HepG2 (cell line): ENCODE results near the gene SLC50A1. TPM values are rescaled to one million over a fixed set of nuclear protein-coding genes. Genes with fewer than 3 reads are reported as not detected.
A peak's percentile ranks its signal among the peaks of the same experiment; 100 is the strongest.

Experiments
- ATF5 ChIP-seq: sonication (generic); formaldehyde crosslinking; IDR thresholded peaks from 2 replicates; pipeline ENCODE4 v1.4.0; 2020; ENCODE audit warnings: mild to moderate bottlenecking, low read depth, missing genetic modification reagents
- DR1 ChIP-seq: sonication (generic); formaldehyde crosslinking; IDR thresholded peaks from 2 replicates; pipeline ENCODE4 v1.8.0; 2021; ENCODE audit warnings: mild to moderate bottlenecking, missing genetic modification reagents, inconsistent platforms
- ELF1 ChIP-seq: sonication (generic); formaldehyde crosslinking; IDR thresholded peaks from 2 replicates; pipeline ENCODE4 v1.4.0; 2020; ENCODE audit warnings: missing genetic modification reagents
- ETV6 ChIP-seq: sonication (generic); formaldehyde crosslinking; conservative IDR thresholded peaks from 2 replicates; pipeline ENCODE4 v1.4.0; 2020; ENCODE audit warnings: missing genetic modification reagents
- GMEB1 ChIP-seq: sonication (generic); formaldehyde crosslinking; IDR thresholded peaks from 2 replicates; pipeline ENCODE4 v1.5.1; 2020; ENCODE audit warnings: missing genetic modification reagents, mild to moderate bottlenecking, borderline replicate concordance
- GTF3A ChIP-seq: sonication (generic); formaldehyde crosslinking; conservative IDR thresholded peaks from 2 replicates; pipeline ENCODE4 v1.4.0; 2020; ENCODE audit warnings: mild to moderate bottlenecking, missing genetic modification reagents
- JUND ChIP-seq: sonication (generic); formaldehyde crosslinking; IDR thresholded peaks from 2 replicates; pipeline ENCODE4 v1.8.0; 2022; ENCODE audit warnings: mild to moderate bottlenecking, missing genetic modification reagents
- KDM1A ChIP-seq: IDR thresholded peaks from 2 replicates; pipeline ENCODE4 v1.6.1; 2016; ENCODE audit warnings: missing compliant biosample characterization
- KLF11 ChIP-seq: IDR thresholded peaks from 2 replicates; pipeline ENCODE4 v1.6.1; 2016; ENCODE audit warnings: missing compliant biosample characterization
- KLF13 ChIP-seq: sonication (generic); formaldehyde crosslinking; IDR thresholded peaks from 2 replicates; pipeline ENCODE4 v1.4.0; 2020; ENCODE audit warnings: mild to moderate bottlenecking, missing genetic modification reagents
- MTF2 ChIP-seq: sonication (generic); formaldehyde crosslinking; IDR thresholded peaks from 2 replicates; pipeline ENCODE4 v1.5.0; 2020; ENCODE audit warnings: missing genetic modification reagents, borderline replicate concordance
- NR2C2 ChIP-seq: sonication (generic); formaldehyde crosslinking; IDR thresholded peaks from 2 replicates; pipeline ENCODE4 v1.4.0; 2020; ENCODE audit warnings: missing genetic modification reagents, mild to moderate bottlenecking, moderate library complexity, borderline replicate concordance
- NR2F2 ChIP-seq: IDR thresholded peaks from 2 replicates; pipeline ENCODE4 v1.6.1; 2012; ENCODE audit warnings: low read depth, inconsistent platforms, borderline replicate concordance
- NRL ChIP-seq: sonication (generic); formaldehyde crosslinking; IDR thresholded peaks from 2 replicates; pipeline ENCODE4 v1.5.0; 2020; ENCODE audit warnings: missing genetic modification reagents, mild to moderate bottlenecking, moderate library complexity, borderline replicate concordance
- RBM39 ChIP-seq: fragments of 200-400 bp; formaldehyde crosslinking; IDR thresholded peaks from one replicate; pipeline ENCODE4 v1.6.1; 2018; ENCODE audit warnings: antibody characterized with exemption, mild to moderate bottlenecking, low read depth, low read length; ENCODE audit not compliant: poor library complexity, severe bottlenecking
- REPIN1 ChIP-seq: sonication (generic); formaldehyde crosslinking; IDR thresholded peaks from 2 replicates; pipeline ENCODE4 v1.8.0; 2022; ENCODE audit warnings: missing genetic modification reagents, low read depth, mild to moderate bottlenecking, borderline replicate concordance
- STAG1 ChIP-seq: sonication (generic); formaldehyde crosslinking; IDR thresholded peaks from 2 replicates; pipeline ENCODE4 v1.4.0; 2020; ENCODE audit warnings: missing genetic modification reagents
- ZFP36 ChIP-seq: fragments of 150-350 bp; IDR thresholded peaks from 2 replicates; pipeline ENCODE4 v1.6.1; 2018; ENCODE audit warnings: borderline replicate concordance, low read length, low read depth; ENCODE audit not compliant: partially characterized antibody
- ZNF121 ChIP-seq: sonication (generic); formaldehyde crosslinking; IDR thresholded peaks from 2 replicates; pipeline ENCODE4 v1.5.0; 2020; ENCODE audit warnings: mild to moderate bottlenecking, missing genetic modification reagents
- ZNF20 ChIP-seq: sonication (generic); formaldehyde crosslinking; IDR thresholded peaks from 2 replicates; pipeline ENCODE4 v1.4.0; 2020; ENCODE audit warnings: mild to moderate bottlenecking, moderate library complexity, missing genetic modification reagents
- ZNF207 ChIP-seq: fragments of 450-650 bp; IDR thresholded peaks from 2 replicates; pipeline ENCODE4 v1.6.1; 2016; ENCODE audit warnings: antibody characterized with exemption, borderline replicate concordance
- ZNF30 ChIP-seq: sonication (generic); formaldehyde crosslinking; IDR thresholded peaks from 2 replicates; pipeline ENCODE4 v1.5.0; 2020; ENCODE audit warnings: mild to moderate bottlenecking, missing genetic modification reagents
- ZNF329 ChIP-seq: sonication (generic); formaldehyde crosslinking; IDR thresholded peaks from 2 replicates; pipeline ENCODE4 v1.9.0; 2021; ENCODE audit warnings: low read depth, mild to moderate bottlenecking, missing genetic modification reagents
- ZNF431 ChIP-seq: sonication (generic); formaldehyde crosslinking; IDR thresholded peaks from 2 replicates; pipeline ENCODE4 v1.9.0; 2022; ENCODE audit warnings: missing genetic modification reagents, low read depth, mild to moderate bottlenecking, borderline replicate concordance
- ZNF501 ChIP-seq: sonication (generic); formaldehyde crosslinking; IDR thresholded peaks from 2 replicates; pipeline ENCODE4 v1.5.1; 2020; ENCODE audit warnings: mild to moderate bottlenecking, moderate library complexity, missing genetic modification reagents
- ZNF576 ChIP-seq: sonication (generic); formaldehyde crosslinking; IDR thresholded peaks from 2 replicates; pipeline ENCODE4 v1.4.0; 2020; ENCODE audit warnings: mild to moderate bottlenecking, missing genetic modification reagents
- ZNF768 ChIP-seq: sonication (generic); formaldehyde crosslinking; IDR thresholded peaks from 2 replicates; pipeline ENCODE4 v1.4.0; 2020; ENCODE audit warnings: missing genetic modification reagents
- polyA plus RNA-seq, 8 experiments: library from polyadenylated mRNA; depleted of rRNA in 3 of 8; stranded (reverse) in 7 of 8; unstranded in 1 of 8; fragments of >200 nt; fragmentation: Illumina TruSeq in 4 of 8; extraction: Trizol in 4 of 8; gene quantifications; 2 replicates each; pipeline versions ENCODE4 v1.2.1 to v1.2.3, GENCODE V29; 2011 to 2016; ENCODE audit warnings: low read depth in 4 of 8, missing spikeins in 1 of 8, mixed read lengths in 1 of 8; ENCODE audit not compliant: insufficient read depth in 1 of 8
- total RNA-seq, 5 experiments: library from RNA; depleted of rRNA; stranded (reverse); fragments of >200 nt; fragmentation: Illumina TruSeq; extraction: Trizol; gene quantifications; 2 replicates each; pipeline ENCODE4 v1.2.3, GENCODE V29; 2016; ENCODE audit warnings: low read depth in 1 of 5

The SLC50A1 gene
- total and polyA plus RNA-seq, 2 of the 13 experiments (the other 11 are each of a cell fraction or from before 2014, with no cell fraction given) = 22.5 to 46.8 TPM

- TF ChIP-seq ATF5 (CRISPR knock-in tag) (no peak), REPIN1 (CRISPR knock-in tag) (no peak; the same call in 1 of the 2 replicates), ZNF121 (no peak), ELF1 (CRISPR knock-in tag) (peak; percentile 59), ZNF329 (CRISPR knock-in tag) (0 out of 2 replicates have a peak, but pooled peaks have one; percentile 26), ZNF431 (CRISPR knock-in tag) (peak; percentile 23; the same call in 1 of the 2 replicates), RBM39 (no peak), ZNF30 (no peak), ZFP36 (no peak), STAG1 (CRISPR knock-in tag) (no peak; the same call in 1 of the 2 replicates), DR1 (no peak; the same call in 1 of the 2 replicates), NRL (0 out of 2 replicates have a peak, but pooled peaks have one; percentile 22), ZNF207 (no peak), ZNF576 (CRISPR knock-in tag) (no peak), KDM1A (CRISPR knock-in tag) (no peak), ZNF501 (CRISPR knock-in tag) (0 out of 2 replicates have a peak, but pooled peaks have one; percentile 12), MTF2 (no peak), KLF13 (CRISPR knock-in tag) (no peak), ZNF768 (peak; percentile 49; the same call in 1 of the 2 replicates), KLF11 (no peak), NR2F2 (no peak), NR2C2 (CRISPR knock-in tag) (peak; percentile 69), GMEB1 (CRISPR knock-in tag) (peak; percentile 50), GTF3A (CRISPR knock-in tag) (no peak), ZNF20 (CRISPR knock-in tag) (no peak), JUND (CRISPR knock-in tag) (no peak), ETV6 (0 out of 2 replicates have a peak, but pooled peaks have one; percentile 71)
Observed at GRCh38 chr1:155128755-155129473, 6.7 kb upstream of the SLC50A1 start (continued).
